HUES64 (cell line): Measurements from ENCODE around the gene ZBTB16.

Source experiments
- H3K27ac ChIP-seq: 2 replicates; pipeline ENCODE4 v1.7.0; 2013; ENCODE audit warnings: low read depth, low read length, inconsistent platforms
- H3K27me3 ChIP-seq: 2 replicates; pipeline ENCODE4 v1.6.1; 2013; ENCODE audit warnings: mild to moderate bottlenecking, low read length; ENCODE audit not compliant: insufficient read depth
- H3K36me3 ChIP-seq: 2 replicates; pipeline ENCODE4 v1.6.1; 2013; ENCODE audit warnings: mild to moderate bottlenecking, low read length; ENCODE audit not compliant: insufficient read depth
- H3K4me1 ChIP-seq: 2 replicates; pipeline ENCODE4 v1.6.1; 2013; ENCODE audit warnings: mild to moderate bottlenecking, low read length, moderate library complexity; ENCODE audit not compliant: insufficient read depth
- H3K4me3 ChIP-seq: 2 replicates; pipeline ENCODE4 v1.5.1; 2013; ENCODE audit warnings: mild to moderate bottlenecking, low read length, moderate library complexity
- H3K9ac ChIP-seq: 2 replicates; pipeline ENCODE4 v1.6.1; 2013; ENCODE audit warnings: mild to moderate bottlenecking, low read depth, low read length
- H3K9me3 ChIP-seq: 2 replicates; pipeline ENCODE4 v1.6.1; 2013; ENCODE audit warnings: low read depth, low read length; ENCODE audit not compliant: insufficient read depth
- WGBS: fragments of 150-250, 120-280 bp; methylation state at CpG from one replicate; pipeline ENCODE4 v1.1.7; 2013; ENCODE audit warnings: missing lambda C conversion rate; 5-methylcytosine and 5-hydroxymethylcytosine counted together

The ZBTB16 gene

GRCh38 chr11:114291381-114291780 lies 231.9 kb downstream of the ZBTB16 start:
- no peaks in the 10 kb centered on the region for H3K9me3 ChIP-seq
- no peak overlapping the region for H3K4me3 ChIP-seq
- no peak overlapping the region for H3K27ac ChIP-seq
- H3K4me1 ChIP-seq = peaks cover 12% of the 10 kb centered on the region; the same call in 1 of the 2 replicates
- H3K27me3 ChIP-seq = no peaks in the 10 kb centered on the region
- H3K9ac ChIP-seq = no peak overlapping the region
- 92% methylated on average over 5 of the region's 5 CpGs for WGBS
- H3K36me3 ChIP-seq = no peaks in the 10 kb centered on the region

DNA sequence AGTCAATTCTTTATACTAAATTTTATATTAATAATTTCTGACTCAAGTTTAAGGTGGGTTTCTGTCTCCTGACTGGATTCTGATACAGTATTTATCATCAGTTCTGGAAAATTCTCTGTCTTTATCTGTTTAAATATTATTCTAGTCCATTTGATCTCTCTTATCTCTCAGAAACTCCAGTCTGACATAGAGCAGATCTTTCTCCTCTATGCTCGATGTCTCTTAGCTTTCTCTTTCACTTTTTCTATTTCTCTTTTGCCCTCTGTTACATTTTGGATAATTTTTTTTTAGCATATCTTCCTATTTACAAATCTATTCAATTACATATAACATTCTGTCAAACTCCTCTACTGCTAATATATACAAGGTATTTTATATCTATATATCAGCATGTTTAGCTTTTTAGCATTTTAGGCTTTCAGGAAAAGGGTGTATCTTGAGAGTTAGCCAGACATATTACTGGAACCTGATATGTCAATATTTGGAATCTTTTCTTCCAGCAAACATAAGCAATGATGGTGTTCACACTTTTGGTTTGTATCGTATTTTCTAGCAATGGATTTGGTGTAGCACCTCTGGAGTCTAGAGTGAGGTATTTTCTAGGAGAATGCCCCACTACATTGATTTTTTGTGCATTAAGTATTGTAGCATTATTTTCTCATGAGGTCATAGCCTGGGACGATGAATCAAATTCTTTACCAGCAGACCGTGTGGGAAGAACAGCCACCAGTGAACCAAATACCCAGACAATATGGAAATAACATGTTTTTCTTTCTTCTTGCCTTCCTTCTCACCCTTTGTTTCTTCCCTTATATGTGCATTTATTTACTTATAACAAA lies 232.6 kb downstream of the ZBTB16 start:
- Histone ChIP-seq H3K27me3 (no peaks in the 10 kb centered on the region), H3K9me3 (no peaks in the 10 kb centered on the region), H3K27ac (no peak overlapping the region), H3K9ac (no peak overlapping the region), H3K4me1 (peaks cover 12% of the 10 kb centered on the region; the same call in 1 of the 2 replicates), H3K36me3 (no peaks in the 10 kb centered on the region), H3K4me3 (no peak overlapping the region)
- 89% methylated on average over 4 of the region's 4 CpGs for WGBS

GRCh38 chr11:114293201-114293711 lies 233.7 kb downstream of the ZBTB16 start:
- no peak overlapping the region for H3K9ac ChIP-seq
- no peaks in the 10 kb centered on the region for H3K36me3 ChIP-seq
- H3K9me3 ChIP-seq = no peaks in the 10 kb centered on the region
- H3K27ac ChIP-seq = no peak overlapping the region
- WGBS = 100% methylated on average over 1 of the region's 1 CpG
- no peak overlapping the region for H3K4me3 ChIP-seq
- H3K4me1 ChIP-seq = peaks cover 12% of the 10 kb centered on the region; the same call in 1 of the 2 replicates
- H3K27me3 ChIP-seq = no peaks in the 10 kb centered on the region

GRCh38 chr11:114295676-114296604 lies 236.4 kb downstream of the ZBTB16 start, which contains the start of gene NNMT:
Gene NNMT, plus strand, starts transcription at chr11:114296399. Its CDS starts 158 bp downstream, at chr11:114296557.
- Histone ChIP-seq H3K36me3 (no peaks in the 10 kb centered on the region), H3K27ac (no peak within 1 kb of the TSS), H3K27me3 (no peaks in the 10 kb centered on the region), H3K9ac (no peak within 1 kb of the TSS; the same call in 1 of the 2 replicates), H3K4me1 (no peaks in the 10 kb centered on the region), H3K9me3 (peaks cover 3% of the 10 kb centered on the region; the same call in 1 of the 2 replicates), H3K4me3 (no peak within 1 kb of the TSS; the same call in 1 of the 2 replicates)
- 94% methylated on average over 11 of the region's 11 CpGs for WGBS

DNA sequence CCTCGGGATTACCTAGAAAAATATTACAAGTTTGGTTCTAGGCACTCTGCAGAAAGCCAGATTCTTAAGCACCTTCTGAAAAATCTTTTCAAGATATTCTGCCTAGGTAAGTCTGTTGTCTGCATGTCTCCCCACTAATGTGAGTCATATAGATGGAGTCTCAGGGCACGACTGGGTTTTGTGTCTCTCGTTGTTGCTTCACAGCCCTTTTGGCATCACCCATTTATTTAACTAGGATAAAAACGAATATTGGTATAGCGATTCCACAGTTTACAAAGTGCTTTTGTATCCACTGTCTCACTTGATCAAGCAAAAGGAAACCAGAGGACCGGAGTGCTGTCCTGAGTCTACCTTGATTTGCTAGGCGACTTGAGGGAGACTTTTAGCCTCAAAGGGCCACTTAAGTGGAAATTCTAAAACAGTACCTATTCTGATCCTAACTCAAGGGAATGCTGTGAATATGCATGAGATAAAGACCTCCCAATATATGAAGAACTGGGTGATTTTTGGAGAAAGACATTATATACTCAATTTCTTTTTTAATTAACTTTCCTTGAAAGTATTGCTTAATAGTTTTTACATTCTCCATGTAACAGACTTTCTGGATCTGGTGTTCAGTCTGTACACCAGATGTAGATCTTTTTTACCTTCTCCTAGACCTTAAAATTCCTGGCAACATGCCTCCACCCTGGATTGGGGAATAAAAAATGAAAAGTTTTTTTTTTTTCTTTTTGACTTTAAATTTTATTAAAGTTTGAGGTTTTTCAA lies 237.3 kb downstream of the ZBTB16 start:
- H3K9me3 ChIP-seq = peaks cover 10% of the 10 kb centered on the region; the same call in 1 of the 2 replicates
- H3K27ac ChIP-seq = no peak overlapping the region
- H3K4me3 ChIP-seq = no peak overlapping the region; the same call in 1 of the 2 replicates
- no peak overlapping the region; the same call in 1 of the 2 replicates for H3K9ac ChIP-seq
- H3K36me3 ChIP-seq = no peaks in the 10 kb centered on the region
- no peaks in the 10 kb centered on the region for H3K4me1 ChIP-seq
- no peaks in the 10 kb centered on the region for H3K27me3 ChIP-seq
- 93% methylated on average over 7 of the region's 7 CpGs for WGBS

- Histone ChIP-seq H3K9me3 (peaks cover 15% of the 10 kb centered on the region; the same call in 1 of the 2 replicates), H3K27ac (no peak overlapping the region), H3K27me3 (no peaks in the 10 kb centered on the region), H3K36me3 (no peaks in the 10 kb centered on the region), H3K4me3 (no peak overlapping the region), H3K9ac (no peak overlapping the region), H3K4me1 (no peaks in the 10 kb centered on the region)
- 88% methylated on average over 8 of the region's 8 CpGs for WGBS
Measured at GRCh38 chr11:114297806-114298709, 238.5 kb downstream of the ZBTB16 start.

GRCh38 chr11:114298710-114299109 lies 239.2 kb downstream of the ZBTB16 start:
- no peak overlapping the region for H3K9ac ChIP-seq
- H3K27ac ChIP-seq = no peak overlapping the region
- 90% methylated on average over 2 of the region's 2 CpGs for WGBS
- no peaks in the 10 kb centered on the region for H3K4me1 ChIP-seq
- no peaks in the 10 kb centered on the region for H3K27me3 ChIP-seq
- peaks cover 15% of the 10 kb centered on the region; the same call in 1 of the 2 replicates for H3K9me3 ChIP-seq
- no peaks in the 10 kb centered on the region for H3K36me3 ChIP-seq
- no peak overlapping the region for H3K4me3 ChIP-seq
